Activated CD4-positive, alpha-beta T cell treated with anti-CD3 and anti-CD28 coated beads, Interleukin-2, amount 50 U/mL, for 1 hour (primary cell): ENCODE measurements around the gene EGR2.
A peak's percentile ranks its signal among the peaks of the same experiment; 100 is the strongest.
"Not testable (repeated sequence)": the region's sequence is repeated elsewhere in the genome, so short reads cannot be mapped to it uniquely, and the experiment has no call there.

Experiments
- DNase-seq: peaks from one replicate; pipeline ENCODE4 v3.0.0-alpha.2; 2020

The EGR2 gene

GRCh38 chr10:62792261-62792660 lies 23.9 kb downstream of the EGR2 start:
- DNase-seq, result no peak

GRCh38 chr10:62790571-62790970 lies 25.6 kb downstream of the EGR2 start:
- DNase-seq, result no peak

- DNase-seq, result no peak
These were observed 26.1 kb downstream of the EGR2 start for GRCh38 chr10:62790019-62790555.

GRCh38 chr10:62788861-62789467 lies 27.2 kb downstream of the EGR2 start:
- no peak for DNase-seq

GRCh38 chr10:62788285-62788684 lies 27.9 kb downstream of the EGR2 start:
- not testable (repeated sequence) for DNase-seq

- not testable (repeated sequence) for DNase-seq
These were observed 31.6 kb downstream of the EGR2 start for GRCh38 chr10:62784537-62784936.

- peak; percentile 75 for DNase-seq
These were observed 36.5 kb downstream of the EGR2 start for GRCh38 chr10:62779487-62780248.

- DNase-seq, result no peak
These were observed 38.0 kb downstream of the EGR2 start for GRCh38 chr10:62778125-62778524.

- no peak for DNase-seq
These were observed 43.8 kb downstream of the EGR2 start for GRCh38 chr10:62772186-62772974.

GRCh38 chr10:62769574-62770242 lies 46.5 kb downstream of the EGR2 start:
- DNase-seq, result no peak

GRCh38 chr10:62766386-62766785 lies 49.8 kb downstream of the EGR2 start:
- DNase-seq, result no peak

GRCh38 chr10:62765726-62766125 lies 50.4 kb downstream of the EGR2 start:
- DNase-seq, result no peak

GRCh38 chr10:62764011-62764410 lies 52.2 kb downstream of the EGR2 start:
- no peak for DNase-seq

- no peak for DNase-seq
These were observed 53.0 kb downstream of the EGR2 start for GRCh38 chr10:62763155-62763554.
